GM12878 (cell line): Measurements from ENCODE around the gene YWHAG. TPM values are rescaled to one million over a fixed set of nuclear protein-coding genes. Genes with fewer than 3 reads are reported as not detected.

Experiments used
- ATAC-seq: fragments of 200-7000 bp; cut with Tn5 transposase; 3 replicates; pipeline ENCODE4 v1.9.1; 2020; ENCODE audit warnings: mild to moderate bottlenecking, moderate library complexity
- BruUV-seq: library from RNA; stranded (reverse); fragments of 400-500 nt; replicated peaks from 2 replicates; lab custom pipeline; 2021; lab: Mats Ljungman, UMichigan
- CTCF ChIA-PET: fragments of 300-600 bp; sonication (Branson Sonifier 250); formaldehyde crosslinking; extraction: SDS; loops from one replicate; lab custom pipeline; 2021; ENCODE audit warnings: inconsistent platforms; lab: Yijun Ruan, JAX
- POLR2A ChIA-PET: fragments of 350-600 bp; formaldehyde crosslinking; extraction: SDS; loops from one replicate; lab custom pipeline; 2021; ENCODE audit warnings: inconsistent platforms; lab: Charles Lee
- RAD21 ChIA-PET: fragments of 300-600 bp; sonication (Branson Sonifier 250); formaldehyde crosslinking; loops from one replicate; lab custom pipeline; 2023; ENCODE audit warnings: antibody characterized with exemption; ENCODE audit not compliant: unreplicated experiment; lab: Charles Lee
- SMC1A ChIA-PET: fragments of 300-600 bp; sonication (Branson Sonifier 250); formaldehyde crosslinking; loops from one replicate; lab custom pipeline; 2023; ENCODE audit not compliant: unreplicated experiment, uncharacterized antibody; lab: Charles Lee
- DNase-seq: peaks from one replicate; pipeline ENCODE4 v3.0.0-alpha.2; 2011; ENCODE audit warnings: low read depth, low spot score
- FAIRE-seq: peaks from 3 replicates; lab custom pipeline; 2011; peaks lifted over from hg19 to GRCh38; lab: Jason Lieb, UNC
- H2AFZ ChIP-seq: 2 replicates; pipeline ENCODE4 v1.6.0; 2011; ENCODE audit warnings: low read depth, low read length, control low read depth; ENCODE audit not compliant: control insufficient read depth
- H3K27ac ChIP-seq: 2 replicates; pipeline ENCODE4 v1.5.1; 2011; ENCODE audit warnings: control low read depth; ENCODE audit not compliant: control insufficient read depth, insufficient read depth
- H3K27me3 ChIP-seq, 2 experiments: replicated peaks in 1 of 2; 2 replicates each; pipeline versions ENCODE4 v1.6.0 to v1.6.1; 2011; ENCODE audit warnings: low read length in 1 of 2; ENCODE audit not compliant: control insufficient read depth in 2 of 2, insufficient read depth in 2 of 2
- H3K36me3 ChIP-seq, 2 experiments: 2 replicates each; pipeline ENCODE4 v1.5.1; 2011; ENCODE audit warnings: low read length in 1 of 2; ENCODE audit not compliant: control insufficient read depth in 2 of 2, insufficient read depth in 2 of 2
- H3K4me1 ChIP-seq: 2 replicates; pipeline ENCODE4 v1.6.1; 2011; ENCODE audit warnings: mild to moderate bottlenecking, low read length, moderate library complexity, mixed read lengths; ENCODE audit not compliant: control insufficient read depth, insufficient read depth
- H3K4me2 ChIP-seq: 2 replicates; pipeline ENCODE4 v1.6.0; 2011; ENCODE audit warnings: control low read depth; ENCODE audit not compliant: control insufficient read depth, insufficient read depth
- H3K4me3 ChIP-seq: fragments of 200-600 bp; sonication (generic); 2 replicates; pipeline ENCODE4 v1.5.1; 2016
- H3K79me2 ChIP-seq: 2 replicates; pipeline ENCODE4 v1.6.0; 2011; ENCODE audit warnings: low read length; ENCODE audit not compliant: control insufficient read depth, insufficient read depth
- H3K9ac ChIP-seq: 2 replicates; pipeline ENCODE4 v1.8.0; 2011; ENCODE audit warnings: low read length, control low read depth, mixed read lengths; ENCODE audit not compliant: control insufficient read depth, insufficient read depth
- H3K9me3 ChIP-seq: replicated peaks from 3 replicates; pipeline ENCODE4 v1.5.1; 2011; ENCODE audit warnings: mild to moderate bottlenecking, low read length; ENCODE audit not compliant: control insufficient read depth, insufficient read depth
- H4K20me1 ChIP-seq: 2 replicates; pipeline ENCODE4 v1.6.0; 2011; ENCODE audit not compliant: control insufficient read depth, insufficient read depth
- CHD4 ChIP-seq: fragments of 200-600 bp; sonication (generic); IDR thresholded peaks from 2 replicates; pipeline ENCODE4 v1.6.1; 2016; ENCODE audit warnings: mild to moderate bottlenecking
- RUNX3 ChIP-seq: IDR thresholded peaks from 2 replicates; pipeline ENCODE4 v1.6.1; 2012; ENCODE audit warnings: low read length, inconsistent platforms
- ZNF687 ChIP-seq: fragments of 450-650 bp; IDR thresholded peaks from 2 replicates; pipeline ENCODE4 v1.6.1; 2017; ENCODE audit warnings: mild to moderate bottlenecking, moderate library complexity
- WGBS: methylation state at CpG from one replicate; pipeline ENCODE4 v1.1.6; 2016; ENCODE audit warnings: low lambda C conversion rate; ENCODE audit not compliant: insufficient replicate concordance, insufficient coverage; ENCODE audit errors: missing lambda C conversion rate; 5-methylcytosine and 5-hydroxymethylcytosine counted together
- in situ Hi-C: fragments of 300-500 bp; cut with MboI; formaldehyde crosslinking; loops from 9 replicates; pipeline ENCODE4 v1.14.3; 2018; ENCODE audit warnings: mixed read lengths
- intact Hi-C: fragments of 100-400 bp; cut with micrococcal nuclease; formaldehyde crosslinking; loops from one replicate; pipeline ENCODE4 v1.14.2; 2022; ENCODE audit not compliant: unreplicated experiment
- polyA plus RNA-seq, 11 experiments: library from polyadenylated mRNA; depleted of rRNA in 4 of 11; unstranded in 6 of 11; stranded (reverse) in 5 of 11; fragments of >200 nt; fragmentation: Nextera tagmentation in 4 of 11; fragmentation: Illumina TruSeq in 1 of 11; extraction: Ambion mirVana in 4 of 11; extraction: Trizol in 1 of 11; gene quantifications; 1 replicate in 1 of 11; 2 replicates in 10 of 11; pipeline versions ENCODE4 v1.2.1 to v1.2.3, GENCODE V29; 2011 to 2016; ENCODE audit warnings: inconsistent platforms in 2 of 11, missing spikeins in 2 of 11, low read depth in 1 of 11
- total RNA-seq, 4 experiments: library from RNA; depleted of rRNA in 3 of 4; stranded (reverse); fragments of >200 nt in 3 of 4; fragmentation: Illumina TruSeq in 1 of 4; extraction: Trizol in 1 of 4; gene quantifications; 2 replicates each; pipeline versions ENCODE4 v1.2.1 to v1.2.3, GENCODE V29; 2013 to 2021

The YWHAG gene
- total and polyA plus RNA-seq, 10 of the 15 experiments (the other 5 are each of a cell fraction or from before 2014, with no cell fraction given), result 20.2 to 157 (median 41.3) TPM

- ChIA-PET SMC1A (interaction anchor here (0.8 to 1.5 kb wide), 3 partner anchors 9 to 39 kb away, joined by 3 to 5 read pairs (median 3); no protein-coding TSS in a partner anchor), RAD21 (interaction anchor here (0.8 kb wide), 1 partner anchor 13 kb away, joined by 3 read pairs; no protein-coding TSS in a partner anchor), POLR2A (interaction anchor here (0.6 to 1.3 kb wide), 3 partner anchors 8 to 242 kb away, joined by 4 to 5 read pairs (median 4); no protein-coding TSS in a partner anchor), CTCF (interaction anchor here (0.7 to 1.6 kb wide), 6 partner anchors 9 to 36 kb away, joined by 3 to 12 read pairs (median 4); partner anchors contain the start of gene YWHAG)
- H3K4me3 ChIP-seq, result no peak overlapping the region
- H3K36me3 ChIP-seq, result peaks cover 15 to 40% of the 10 kb centered on the region in 2 experiments
- in situ Hi-C loops, result no loop called here
- no peaks in the 10 kb centered on the region for H3K9me3 ChIP-seq
- H3K79me2 ChIP-seq, result peaks cover 16% of the 10 kb centered on the region
- no peaks in the 10 kb centered on the region for H3K27me3 ChIP-seq
- FAIRE-seq, result no peak
- no peak for DNase-seq
- no peaks in the 10 kb centered on the region for H3K4me1 ChIP-seq
- no peak overlapping the region for H3K4me2 ChIP-seq
- no peak overlapping the region for H2AFZ ChIP-seq
- no peak for ATAC-seq
- H3K27ac ChIP-seq, result no peak overlapping the region
- peaks cover 9% of the 10 kb centered on the region for H4K20me1 ChIP-seq
- TF ChIP-seq ZNF687, result no peak
- no peak for TF ChIP-seq CHD4
- TF ChIP-seq RUNX3, result peak; percentile 64
- H3K9ac ChIP-seq, result no peak overlapping the region
- intact Hi-C loops, result no loop called here
- BruUV-seq, result no TSS peak
- 20% methylated on average over 4 of the region's 7 CpGs for WGBS
These were observed 31.2 kb downstream of the YWHAG start for GRCh38 chr7:76327610-76328009.
